IMR-90 (cell line): ENCODE data around the gene GNAS. TPM values are rescaled to one million over a fixed set of nuclear protein-coding genes. Genes with fewer than 3 reads are reported as not detected.

Experiments used
- ATAC-seq: fragments of 200-7000 bp; cut with Tn5 transposase; 2 replicates; pipeline ENCODE4 v1.9.1; 2020; ENCODE audit warnings: low read depth, mild to moderate bottlenecking, moderate library complexity
- BruUV-seq: library from RNA; stranded (reverse); fragments of 400-500 nt; replicated peaks from 2 replicates; lab custom pipeline; 2021; lab: Mats Ljungman, UMichigan
- CTCF ChIA-PET: fragments of 300-600 bp; formaldehyde crosslinking; extraction: SDS; loops from one replicate; lab custom pipeline; 2021; ENCODE audit warnings: antibody characterized with exemption; lab: Yijun Ruan, JAX
- POLR2A ChIA-PET: fragments of 300-600 bp; sonication (Branson Sonifier 250); formaldehyde crosslinking; loops from one replicate; lab custom pipeline; 2022; ENCODE audit warnings: antibody characterized with exemption; ENCODE audit not compliant: unreplicated experiment; lab: Charles Lee
- DNase-seq: peaks from one replicate; pipeline ENCODE4 v3.0.0; 2013
- H2AFZ ChIP-seq: replicated peaks from 2 replicates; pipeline ENCODE3; 2013; ENCODE audit warnings: low read length, mild to moderate bottlenecking; ENCODE audit not compliant: poor library complexity
- H2AK5ac ChIP-seq: 2 replicates; pipeline ENCODE4 v1.6.1; 2013; ENCODE audit warnings: low read depth, low read length, inconsistent platforms
- H2AK9ac ChIP-seq: replicated peaks from 2 replicates; pipeline ENCODE3; 2013; ENCODE audit warnings: mild to moderate bottlenecking, low read depth, low read length, moderate library complexity; ENCODE audit not compliant: poor library complexity
- H2BK120ac ChIP-seq: 2 replicates; pipeline ENCODE4 v1.6.1; 2013; ENCODE audit warnings: low read depth, low read length, inconsistent platforms
- H2BK15ac ChIP-seq: 3 replicates; pipeline ENCODE4 v1.6.1; 2013; ENCODE audit warnings: low read depth, low read length, inconsistent platforms
- H2BK20ac ChIP-seq: 2 replicates; pipeline ENCODE4 v1.6.1; 2013; ENCODE audit warnings: low read depth, mild to moderate bottlenecking, inconsistent platforms, low read length, moderate library complexity
- H2BK5ac ChIP-seq: 2 replicates; pipeline ENCODE4 v1.6.1; 2013; ENCODE audit warnings: mild to moderate bottlenecking, low read depth, low read length, inconsistent platforms; ENCODE audit not compliant: poor library complexity, severe bottlenecking
- H3K14ac ChIP-seq: replicated peaks from 2 replicates; pipeline ENCODE4 v1.6.1; 2013; ENCODE audit warnings: low read depth, low read length, inconsistent platforms
- H3K18ac ChIP-seq: 2 replicates; pipeline ENCODE4 v1.6.1; 2013; ENCODE audit warnings: low read depth, low read length, control low read depth
- H3K23ac ChIP-seq: 2 replicates; pipeline ENCODE4 v1.6.1; 2013; ENCODE audit warnings: low read depth, low read length, inconsistent platforms
- H3K27ac ChIP-seq: 2 replicates; pipeline ENCODE4 v1.5.1; 2013; ENCODE audit warnings: mild to moderate bottlenecking, control low read depth, low read length; ENCODE audit not compliant: insufficient read depth
- H3K27me3 ChIP-seq: 2 replicates; pipeline ENCODE4 v1.6.1; 2013; ENCODE audit warnings: low read length; ENCODE audit not compliant: control insufficient read depth, insufficient read depth
- H3K36me3 ChIP-seq: 2 replicates; pipeline ENCODE4 v1.6.1; 2013; ENCODE audit warnings: low read length, mixed read lengths; ENCODE audit not compliant: control insufficient read depth, insufficient read depth
- H3K4ac ChIP-seq: 2 replicates; pipeline ENCODE4 v1.6.1; 2013; ENCODE audit warnings: low read depth, low read length, inconsistent platforms
- H3K4me1 ChIP-seq: 2 replicates; pipeline ENCODE4 v1.6.1; 2013; ENCODE audit warnings: low read length, mixed read lengths; ENCODE audit not compliant: control insufficient read depth, insufficient read depth
- H3K4me2 ChIP-seq: 2 replicates; pipeline ENCODE4 v1.6.1; 2013; ENCODE audit warnings: low read depth, mild to moderate bottlenecking, control low read depth, low read length, moderate library complexity
- H3K4me3 ChIP-seq: 2 replicates; pipeline ENCODE4 v1.5.1; 2013; ENCODE audit warnings: low read depth, mild to moderate bottlenecking, control low read depth, low read length, moderate library complexity; ENCODE audit not compliant: insufficient read depth
- H3K56ac ChIP-seq: 2 replicates; pipeline ENCODE4 v1.6.1; 2013; ENCODE audit warnings: low read length, inconsistent platforms; ENCODE audit not compliant: insufficient read depth; ENCODE audit errors: extremely low read depth
- H3K79me1 ChIP-seq, 2 experiments: 2 replicates each; pipeline ENCODE4 v1.6.1; 2013; ENCODE audit warnings: low read length in 2 of 2, inconsistent platforms in 1 of 2, low read depth in 1 of 2
- H3K9ac ChIP-seq: 2 replicates; pipeline ENCODE4 v1.6.1; 2013; ENCODE audit warnings: low read depth, low read length, control low read depth
- H3K9me1 ChIP-seq: 2 replicates; pipeline ENCODE4 v1.6.1; 2013; ENCODE audit warnings: low read length, inconsistent platforms; ENCODE audit not compliant: insufficient read depth
- H3K9me3 ChIP-seq: 2 replicates; pipeline ENCODE4 v1.6.1; 2013; ENCODE audit warnings: low read length; ENCODE audit not compliant: control insufficient read depth, insufficient read depth
- H4K20me1 ChIP-seq: 2 replicates; pipeline ENCODE4 v1.6.1; 2013; ENCODE audit warnings: low read length, inconsistent platforms; ENCODE audit not compliant: insufficient read depth
- H4K5ac ChIP-seq: 2 replicates; pipeline ENCODE4 v1.6.1; 2013; ENCODE audit warnings: mild to moderate bottlenecking, low read depth, low read length, control low read depth
- H4K8ac ChIP-seq, 2 experiments: 2 replicates each; pipeline ENCODE4 v1.6.1; 2013; ENCODE audit warnings: low read depth in 2 of 2, low read length in 2 of 2, control low read depth in 1 of 2, inconsistent platforms in 1 of 2
- H4K91ac ChIP-seq: 2 replicates; pipeline ENCODE4 v1.6.1; 2013; ENCODE audit warnings: low read depth, low read length, inconsistent platforms; ENCODE audit not compliant: insufficient read depth
- CEBPB ChIP-seq: IDR thresholded peaks from 2 replicates; pipeline ENCODE4 v1.6.1; 2012; ENCODE audit warnings: low read depth, low read length, improper control_type of control experiment
- FOS ChIP-seq: fragments of 150-350 bp; IDR thresholded peaks from 2 replicates; pipeline ENCODE4 v1.6.1; 2016; ENCODE audit warnings: low read depth, low read length
- RFX5 ChIP-seq: IDR thresholded peaks from 2 replicates; pipeline ENCODE4 v1.8.0; 2012; ENCODE audit warnings: low read depth, mild to moderate bottlenecking, low read length, moderate library complexity
- WGBS, 2 experiments: methylation state at CpG; one replicate each; pipeline versions ENCODE4 v1.1.5 to v1.1.7; 2013; ENCODE audit warnings: missing lambda C conversion rate in 2 of 2; ENCODE audit not compliant: insufficient read length in 1 of 2; ENCODE audit errors: extremely low coverage in 2 of 2; 5-methylcytosine and 5-hydroxymethylcytosine counted together
- dilution Hi-C: fragments of 300-500 bp; cut with HindIII; formaldehyde crosslinking; loops from one replicate; pipeline ENCODE4 v1.14.3; 2018; ENCODE audit warnings: low sequenced_read_pairs; ENCODE audit not compliant: unreplicated experiment
- in situ Hi-C: fragments of 300-500 bp; cut with MboI; formaldehyde crosslinking; loops from 3 replicates; pipeline ENCODE4 v1.14.3; 2019; ENCODE audit warnings: low sequenced_read_pairs, inconsistent platforms, mixed read lengths
- intact Hi-C: fragments of 100-400 bp; cut with micrococcal nuclease; formaldehyde crosslinking; loops from 2 replicates; pipeline ENCODE4 v1.10.0; 2022
- polyA plus RNA-seq, 3 experiments: library from polyadenylated mRNA; depleted of rRNA; stranded (reverse); fragments of >200 nt; gene quantifications; 2 replicates each; pipeline ENCODE4 v1.2.3, GENCODE V29; 2012; ENCODE audit warnings: low replicate concordance in 1 of 3
- total RNA-seq: library from RNA; depleted of rRNA; stranded (reverse); fragments of >200 nt; gene quantifications from 2 replicates; pipeline ENCODE4 v1.2.3, GENCODE V29; 2012
- TF ChIP-seq, protein P1 (sequence below): fragments of 150-350 bp; IDR thresholded peaks from 2 replicates; pipeline ENCODE4 v1.6.1; 2016; ENCODE audit warnings: low read depth, mild to moderate bottlenecking, low read length, moderate library complexity, borderline replicate concordance

Gene GNAS
- total and polyA plus RNA-seq, 2 of the 4 experiments (the other 2 are of a cell fraction): 397 to 1,356 TPM

DNA sequence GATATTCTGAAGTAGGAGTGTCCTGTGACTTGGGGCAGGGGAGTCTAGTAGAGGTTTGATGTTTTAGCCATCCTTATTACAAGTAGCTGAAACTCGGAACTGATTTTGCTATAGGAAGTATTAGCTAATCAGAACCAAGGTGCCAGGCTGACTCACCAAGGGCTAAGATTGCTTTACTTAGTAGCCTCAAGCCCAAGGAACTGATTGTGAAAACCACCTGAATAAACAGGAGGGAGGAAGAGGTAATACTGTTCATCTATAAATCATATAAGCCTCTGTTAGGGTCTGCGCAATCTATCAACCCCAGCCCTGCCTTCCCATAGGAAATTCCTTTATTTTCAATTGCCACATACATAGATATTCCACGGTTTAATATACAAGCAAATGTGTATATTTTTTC lies 54.4 kb downstream of the GNAS start:
- Histone ChIP-seq H2BK20ac (no peak overlapping the region), H3K4ac (no peak overlapping the region), H2BK120ac (no peak overlapping the region), H3K9me3 (no peaks in the 10 kb centered on the region), H4K91ac (no peak overlapping the region), H2BK5ac (no peak overlapping the region), H2AK5ac (no peak overlapping the region), H4K20me1 (peaks cover 78% of the 10 kb centered on the region), H3K4me3 (no peak overlapping the region), H3K79me1 (peaks cover 34 to 75% of the 10 kb centered on the region in 2 experiments), H3K27ac (no peak overlapping the region), H3K4me2 (peak overlapping the region; percentile 34; the same call in 1 of the 2 replicates), H3K36me3 (peaks cover 59% of the 10 kb centered on the region), H3K9ac (no peak overlapping the region), H3K4me1 (peaks cover 12% of the 10 kb centered on the region), H2BK15ac (no peak overlapping the region), H3K18ac (no peak overlapping the region), H2AK9ac (no peak overlapping the region), H3K14ac (no peak overlapping the region), H3K27me3 (no peaks in the 10 kb centered on the region), H3K9me1 (peaks cover 26% of the 10 kb centered on the region), H4K8ac (no peak overlapping the region), H3K56ac (no peak overlapping the region), H4K5ac (no peak overlapping the region), H3K23ac (no peak overlapping the region), H2AFZ (no peak overlapping the region)
- ChIA-PET CTCF (interaction anchor here (1.4 kb wide), 1 partner anchor 86 kb away, joined by 4 read pairs; no protein-coding TSS in a partner anchor), POLR2A (interaction anchor here (1.0 kb wide), 1 partner anchor 10 kb away, joined by 7 read pairs; no protein-coding TSS in a partner anchor)
- in situ Hi-C loops: loop anchor here (5.0 to 10.0 kb wide), 2 partner anchors 75 to 118 kb away; partner anchors contain the start of gene NELFCD
- intact Hi-C loops: loop anchor here (5.0 kb wide), 1 partner anchor 75 kb away; the partner anchor contains the start of gene NELFCD
- TF ChIP-seq, protein P1, sequence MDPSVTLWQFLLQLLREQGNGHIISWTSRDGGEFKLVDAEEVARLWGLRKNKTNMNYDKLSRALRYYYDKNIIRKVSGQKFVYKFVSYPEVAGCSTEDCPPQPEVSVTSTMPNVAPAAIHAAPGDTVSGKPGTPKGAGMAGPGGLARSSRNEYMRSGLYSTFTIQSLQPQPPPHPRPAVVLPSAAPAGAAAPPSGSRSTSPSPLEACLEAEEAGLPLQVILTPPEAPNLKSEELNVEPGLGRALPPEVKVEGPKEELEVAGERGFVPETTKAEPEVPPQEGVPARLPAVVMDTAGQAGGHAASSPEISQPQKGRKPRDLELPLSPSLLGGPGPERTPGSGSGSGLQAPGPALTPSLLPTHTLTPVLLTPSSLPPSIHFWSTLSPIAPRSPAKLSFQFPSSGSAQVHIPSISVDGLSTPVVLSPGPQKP: no peak
- TF ChIP-seq FOS (peak; percentile 68), RFX5 (no peak), CEBPB (peak; percentile 82)
- ATAC-seq (peak; percentile 25; the same call in 1 of the 2 replicates), DNase-seq (peak; percentile 79)
- no CpG with 5 or more reads among the region's 3 CpGs for WGBS, 2 experiments
- dilution Hi-C loops: no loop called here
- no TSS peak for BruUV-seq
